Measurements from ENCODE around the gene KNL1.

The KNL1 gene

DNA sequence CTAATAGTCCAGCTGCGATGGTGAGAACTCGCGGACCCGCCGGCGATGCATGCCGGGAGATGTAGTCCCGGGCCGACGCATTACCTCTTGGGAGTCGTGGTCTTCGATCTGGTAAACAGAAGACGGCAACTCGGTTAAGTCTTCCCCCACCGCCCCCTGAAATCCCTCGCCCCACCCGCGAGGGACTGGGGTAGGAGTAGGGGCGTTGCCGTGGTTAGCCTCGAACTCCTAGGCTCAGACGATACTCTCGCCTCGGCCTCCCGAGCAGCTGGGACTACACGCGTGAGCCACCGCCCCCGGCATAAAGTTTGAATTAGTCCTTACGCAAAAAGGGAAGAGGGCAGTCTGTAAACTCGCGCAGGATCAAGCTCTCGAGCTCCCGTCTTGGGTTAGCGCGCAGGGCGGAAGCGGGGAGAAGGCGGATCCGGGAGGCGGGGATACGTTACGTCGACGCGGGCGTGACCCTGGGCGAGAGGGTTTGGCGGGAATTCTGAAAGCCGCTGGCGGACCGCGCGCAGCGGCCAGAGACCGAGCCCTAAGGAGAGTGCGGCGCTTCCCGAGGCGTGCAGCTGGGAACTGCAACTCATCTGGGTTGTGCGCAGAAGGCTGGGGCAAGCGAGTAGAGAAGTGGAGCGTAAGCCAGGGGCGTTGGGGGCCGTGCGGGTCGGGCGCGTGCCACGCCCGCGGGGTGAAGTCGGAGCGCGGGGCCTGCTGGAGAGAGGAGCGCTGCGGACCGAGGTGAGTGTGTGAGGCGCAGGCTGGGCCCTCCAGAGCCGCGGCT, 100.8 kb downstream of the KNL1 start, which contains the start of gene RAD51:
Gene RAD51, plus strand, starts transcription at position 487 of the 781 bp plus-strand sequence. CDS start 3,585 bp downstream, outside the sequence.
- Histone ChIP-seq H3K4me2 (ENCODE audit: low read length) (peak within 1 kb of the TSS; percentile 87), H3K4me3 (ENCODE audit: low read depth, low read length, poor library complexity, severe bottlenecking) (peak within 1 kb of the TSS; percentile 92), H2AFZ (ENCODE audit: low read length) (no peak within 1 kb of the TSS), H3K79me2 (ENCODE audit: insufficient read depth, low read length) (peaks cover 11% of the 10 kb centered on the region), H3K4me1 (ENCODE audit: insufficient read depth, low read length, severe bottlenecking) (peaks cover 18% of the 10 kb centered on the region), H3K27ac (ENCODE audit: low read depth, low read length, poor library complexity, severe bottlenecking) (peak within 1 kb of the TSS; percentile 91), H3F3A (ENCODE audit: insufficient read depth, low read length) (no peaks in the 10 kb centered on the region; the same call in 1 of the 2 replicates), H4K20me1 (ENCODE audit: insufficient read depth, low read length) (no peaks in the 10 kb centered on the region), H3K9me2 (ENCODE audit: low read depth, low read length) (no peaks in the 10 kb centered on the region), H3K36me3 (ENCODE audit: insufficient read depth, low read length) (peaks cover 14% of the 10 kb centered on the region), H3K9ac (ENCODE audit: low read length) (peak within 1 kb of the TSS; percentile 85), H3K27me3 (ENCODE audit: insufficient read depth, low read length) (no peaks in the 10 kb centered on the region), H3K9me3 (ENCODE audit: low read length) (no peaks in the 10 kb centered on the region)
- TF ChIP-seq EZH2 (IDR thresholded peaks at IDR 0.05; ENCODE audit: borderline replicate concordance, low read length), result no peak
- TF ChIP-seq, protein P1, sequence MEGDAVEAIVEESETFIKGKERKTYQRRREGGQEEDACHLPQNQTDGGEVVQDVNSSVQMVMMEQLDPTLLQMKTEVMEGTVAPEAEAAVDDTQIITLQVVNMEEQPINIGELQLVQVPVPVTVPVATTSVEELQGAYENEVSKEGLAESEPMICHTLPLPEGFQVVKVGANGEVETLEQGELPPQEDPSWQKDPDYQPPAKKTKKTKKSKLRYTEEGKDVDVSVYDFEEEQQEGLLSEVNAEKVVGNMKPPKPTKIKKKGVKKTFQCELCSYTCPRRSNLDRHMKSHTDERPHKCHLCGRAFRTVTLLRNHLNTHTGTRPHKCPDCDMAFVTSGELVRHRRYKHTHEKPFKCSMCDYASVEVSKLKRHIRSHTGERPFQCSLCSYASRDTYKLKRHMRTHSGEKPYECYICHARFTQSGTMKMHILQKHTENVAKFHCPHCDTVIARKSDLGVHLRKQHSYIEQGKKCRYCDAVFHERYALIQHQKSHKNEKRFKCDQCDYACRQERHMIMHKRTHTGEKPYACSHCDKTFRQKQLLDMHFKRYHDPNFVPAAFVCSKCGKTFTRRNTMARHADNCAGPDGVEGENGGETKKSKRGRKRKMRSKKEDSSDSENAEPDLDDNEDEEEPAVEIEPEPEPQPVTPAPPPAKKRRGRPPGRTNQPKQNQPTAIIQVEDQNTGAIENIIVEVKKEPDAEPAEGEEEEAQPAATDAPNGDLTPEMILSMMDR (IDR thresholded peaks at IDR 0.05; ENCODE audit: low read length), result no peak

DNA sequence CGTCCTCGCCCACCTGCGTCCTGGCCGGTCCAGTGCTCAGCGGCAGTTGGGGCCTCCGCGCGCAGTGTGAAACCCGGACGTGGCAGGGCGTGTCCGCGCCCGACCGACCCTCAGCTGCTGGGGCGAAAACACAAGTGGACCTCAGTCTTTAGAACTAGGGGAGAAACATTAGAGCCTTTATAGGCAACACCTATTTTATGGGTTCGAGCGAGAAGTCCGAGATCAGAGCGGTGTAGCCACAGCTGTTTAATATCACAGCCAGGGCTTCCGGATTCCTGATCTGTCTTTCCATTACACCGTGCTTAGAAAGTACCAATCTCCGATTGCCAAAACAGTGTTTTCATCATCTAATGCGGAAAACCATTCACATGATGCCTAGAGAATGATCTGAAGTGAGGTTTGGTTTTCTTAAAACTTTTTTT, 101.4 kb downstream of the KNL1 start:
- Histone ChIP-seq H3K27ac (ENCODE audit: low read depth, low read length, poor library complexity, severe bottlenecking) (peak overlapping the region; percentile 91), H3K4me1 (ENCODE audit: insufficient read depth, low read length, severe bottlenecking) (peaks cover 18% of the 10 kb centered on the region), H3K9me2 (ENCODE audit: low read depth, low read length) (no peaks in the 10 kb centered on the region), H3K9ac (ENCODE audit: low read length) (peak overlapping the region; percentile 85), H3K4me2 (ENCODE audit: low read length) (peak overlapping the region; percentile 87), H3K9me3 (ENCODE audit: low read length) (no peaks in the 10 kb centered on the region), H3K4me3 (ENCODE audit: low read depth, low read length, poor library complexity, severe bottlenecking) (peak overlapping the region; percentile 92), H2AFZ (ENCODE audit: low read length) (no peak overlapping the region), H3K36me3 (ENCODE audit: insufficient read depth, low read length) (peaks cover 20% of the 10 kb centered on the region), H3K27me3 (ENCODE audit: insufficient read depth, low read length) (no peaks in the 10 kb centered on the region), H3F3A (ENCODE audit: insufficient read depth, low read length) (no peaks in the 10 kb centered on the region; the same call in 1 of the 2 replicates), H3K79me2 (ENCODE audit: insufficient read depth, low read length) (peaks cover 11% of the 10 kb centered on the region), H4K20me1 (ENCODE audit: insufficient read depth, low read length) (no peaks in the 10 kb centered on the region)
- TF ChIP-seq, protein P1 (IDR thresholded peaks at IDR 0.05; ENCODE audit: low read length), result no peak
- TF ChIP-seq EZH2 (IDR thresholded peaks at IDR 0.05; ENCODE audit: borderline replicate concordance, low read length), result no peak

DNA sequence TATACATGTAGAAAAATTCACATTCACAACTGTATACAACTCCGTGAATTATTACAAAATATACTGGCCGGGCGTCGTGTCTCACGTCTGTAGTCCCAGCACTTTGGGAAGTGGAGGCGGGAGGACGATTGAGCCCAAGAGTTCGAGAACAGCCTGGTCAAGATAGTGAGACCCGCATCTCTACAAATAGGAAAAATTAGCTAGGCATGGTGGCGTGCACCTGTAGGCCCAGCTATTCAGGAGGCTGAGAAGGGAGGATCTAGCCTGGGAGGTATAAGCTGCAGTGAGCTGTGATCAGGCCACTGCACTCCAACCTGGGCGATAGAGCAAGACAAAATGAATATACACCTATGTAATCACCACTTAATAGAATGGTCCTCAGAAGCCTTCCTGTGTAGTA, 102.2 kb downstream of the KNL1 start:
- H3K4me2 ChIP-seq (ENCODE audit: low read length), result peak overlapping the region; percentile 87
- H3K36me3 ChIP-seq (ENCODE audit: insufficient read depth, low read length), result peaks cover 27% of the 10 kb centered on the region
- peaks cover 11% of the 10 kb centered on the region for H3K79me2 ChIP-seq (ENCODE audit: insufficient read depth, low read length)
- no peaks in the 10 kb centered on the region for H3K9me2 ChIP-seq (ENCODE audit: low read depth, low read length)
- peak overlapping the region; percentile 92 for H3K4me3 ChIP-seq (ENCODE audit: low read depth, low read length, poor library complexity, severe bottlenecking)
- no peaks in the 10 kb centered on the region for H3K27me3 ChIP-seq (ENCODE audit: insufficient read depth, low read length)
- peak overlapping the region; percentile 91 for H3K27ac ChIP-seq (ENCODE audit: low read depth, low read length, poor library complexity, severe bottlenecking)
- TF ChIP-seq EZH2 (IDR thresholded peaks at IDR 0.05; ENCODE audit: borderline replicate concordance, low read length), result no peak
- TF ChIP-seq, protein P1 (IDR thresholded peaks at IDR 0.05; ENCODE audit: low read length), result no peak
- H2AFZ ChIP-seq (ENCODE audit: low read length), result no peak overlapping the region
- H4K20me1 ChIP-seq (ENCODE audit: insufficient read depth, low read length), result no peaks in the 10 kb centered on the region
- no peaks in the 10 kb centered on the region; the same call in 1 of the 2 replicates for H3F3A ChIP-seq (ENCODE audit: insufficient read depth, low read length)
- H3K9me3 ChIP-seq (ENCODE audit: low read length), result no peaks in the 10 kb centered on the region
- peaks cover 18% of the 10 kb centered on the region for H3K4me1 ChIP-seq (ENCODE audit: insufficient read depth, low read length, severe bottlenecking)
- H3K9ac ChIP-seq (ENCODE audit: low read length), result peak overlapping the region; percentile 85; the same call in 1 of the 2 replicates
